Lower lobe of right lung (tissue), 2 donors: Measurements from ENCODE around the gene ZNF678. TPM values are rescaled to one million over a fixed set of nuclear protein-coding genes. Genes with fewer than 3 reads are reported as not detected.

Experiments
- ATAC-seq, 2 donors: fragments of 200-7000 bp; cut with Tn5 transposase; one replicate each; pipeline ENCODE4 v1.9.1; 2020 to 2022; ENCODE audit warnings: mild to moderate bottlenecking in 2 of 2, moderate library complexity in 2 of 2
- DNase-seq: peaks from one replicate; pipeline ENCODE4 v3.0.0-alpha.2; 2020
- H3K27ac ChIP-seq: fragments of 200-600 bp; one replicate; pipeline ENCODE4 v1.8.0; 2022
- H3K27me3 ChIP-seq: fragments of 200-600 bp; one replicate; pipeline ENCODE4 v1.8.0; 2022; ENCODE audit warnings: low read depth
- H3K36me3 ChIP-seq: fragments of 200-600 bp; one replicate; pipeline ENCODE4 v1.8.0; 2022; ENCODE audit warnings: mild to moderate bottlenecking
- H3K4me1 ChIP-seq: fragments of 200-600 bp; one replicate; pipeline ENCODE4 v1.8.0; 2022
- H3K4me3 ChIP-seq: fragments of 200-600 bp; one replicate; pipeline ENCODE4 v1.8.0; 2022; ENCODE audit warnings: mild to moderate bottlenecking
- H3K9me3 ChIP-seq: fragments of 200-600 bp; one replicate; pipeline ENCODE4 v1.8.0; 2022
- CTCF ChIP-seq: fragments of 200-600 bp; IDR thresholded peaks from one replicate; pipeline ENCODE4 v1.8.0; 2022; ENCODE audit warnings: antibody characterized with exemption, mild to moderate bottlenecking
- intact Hi-C: fragments of 100-400 bp; cut with DNase I; formaldehyde crosslinking; loops from one replicate; pipeline ENCODE4 v1.11.0; 2022
- total RNA-seq: library from RNA; stranded (reverse); fragmentation: NEBNext Ultra II Directional; extraction: Animal tissue kit (Norgen Biotek cat#: 25700); gene quantifications from one replicate; pipeline ENCODE4 v1.2.1, GENCODE V29; 2021
- donor health status: DM: no; HTN: yes; CAD: no; lungs with severe emphysema.

ZNF678 gene
- total RNA-seq, 1 donor from 2014 or later = 9.0 TPM

- intact Hi-C loops = no loop called here
- DNase-seq (no peak), ATAC-seq (no peak)
- Histone ChIP-seq H3K27me3 (no peaks in the 10 kb centered on the region), H3K9me3 (peaks cover 5% of the 10 kb centered on the region), H3K27ac (no peak overlapping the region), H3K4me1 (peaks cover 13% of the 10 kb centered on the region), H3K36me3 (no peaks in the 10 kb centered on the region), H3K4me3 (no peak overlapping the region)
- TF ChIP-seq CTCF = no peak
Observed at GRCh38 chr1:227540170-227541098, 22.9 kb upstream of the ZNF678 start.

GRCh38 chr1:227541129-227541528 is 22.2 kb upstream of the ZNF678 start:
- no peak for ATAC-seq
- DNase-seq = no peak
- intact Hi-C loops = no loop called here
- H3K36me3 ChIP-seq = no peaks in the 10 kb centered on the region
- H3K27ac ChIP-seq = no peak overlapping the region
- no peaks in the 10 kb centered on the region for H3K27me3 ChIP-seq
- TF ChIP-seq CTCF = no peak
- no peaks in the 10 kb centered on the region for H3K9me3 ChIP-seq
- no peak overlapping the region for H3K4me3 ChIP-seq
- peaks cover 13% of the 10 kb centered on the region for H3K4me1 ChIP-seq

- Histone ChIP-seq H3K4me1 (peaks cover 13% of the 10 kb centered on the region), H3K27me3 (no peaks in the 10 kb centered on the region), H3K27ac (peak overlapping the region; percentile 77), H3K4me3 (peak overlapping the region; percentile 70), H3K9me3 (no peaks in the 10 kb centered on the region), H3K36me3 (no peaks in the 10 kb centered on the region)
- DNase-seq (no peak), ATAC-seq (peak in 1 of 2 donors; percentile 20)
- intact Hi-C loops = no loop called here
- no peak for TF ChIP-seq CTCF
Observed at GRCh38 chr1:227541796-227542152, 21.6 kb upstream of the ZNF678 start.

DNA sequence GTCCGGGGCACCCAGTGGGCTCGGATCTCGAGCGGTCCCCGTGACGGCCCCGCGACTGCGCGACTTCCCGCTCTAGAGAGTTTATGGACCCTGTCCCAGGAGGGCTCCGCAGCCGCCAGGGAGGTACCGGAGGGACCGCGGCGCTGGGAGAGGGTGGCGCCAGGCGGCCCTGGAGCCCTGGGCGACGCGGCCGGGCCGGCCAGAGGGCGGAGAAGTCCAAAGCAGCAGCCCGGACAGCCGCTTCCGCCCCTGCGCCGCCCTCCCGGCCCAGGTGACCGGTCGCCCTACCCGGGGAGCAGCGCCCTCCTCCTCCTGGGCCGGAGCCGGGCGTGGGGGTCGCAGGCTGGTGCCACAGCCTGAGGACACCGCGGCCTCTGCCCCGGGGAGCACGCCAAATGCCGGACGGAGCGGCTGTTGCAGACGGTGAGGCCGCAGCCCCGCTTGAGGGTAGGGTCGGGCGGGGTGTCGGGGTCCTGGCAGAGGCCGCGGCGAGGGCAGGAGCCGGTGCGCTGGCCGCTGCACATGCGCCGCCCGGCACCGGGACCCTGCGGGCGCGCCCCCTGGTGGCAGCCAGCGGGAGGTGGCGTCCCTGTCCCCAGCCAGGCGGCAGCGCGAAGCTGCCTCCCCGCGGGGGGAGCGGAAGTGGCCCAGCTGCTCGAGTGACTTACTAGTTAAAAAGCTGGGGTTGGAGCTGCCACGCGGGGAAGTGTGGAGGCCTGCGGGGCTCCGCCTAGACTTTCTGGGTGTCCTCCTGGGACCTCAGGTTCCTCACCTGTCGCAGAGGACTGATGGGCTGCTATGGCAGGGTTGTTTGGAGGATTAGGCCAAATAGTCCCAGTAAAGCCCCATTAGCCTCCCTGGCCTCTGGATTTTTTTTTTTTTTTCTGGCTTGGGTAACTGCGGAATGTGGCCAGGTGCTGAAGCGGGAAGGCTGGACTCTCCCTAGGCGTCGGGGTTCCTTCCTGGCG is 20.9 kb upstream of the ZNF678 start:
- H3K36me3 ChIP-seq = no peaks in the 10 kb centered on the region
- intact Hi-C loops = no loop called here
- peak overlapping the region; percentile 70 for H3K4me3 ChIP-seq
- no peaks in the 10 kb centered on the region for H3K9me3 ChIP-seq
- peak; percentile 99 for TF ChIP-seq CTCF
- peaks cover 13% of the 10 kb centered on the region for H3K4me1 ChIP-seq
- ATAC-seq = peak; percentile 97 to 98
- DNase-seq = peak; percentile 93
- H3K27ac ChIP-seq = peak overlapping the region; percentile 77
- no peaks in the 10 kb centered on the region for H3K27me3 ChIP-seq

DNA sequence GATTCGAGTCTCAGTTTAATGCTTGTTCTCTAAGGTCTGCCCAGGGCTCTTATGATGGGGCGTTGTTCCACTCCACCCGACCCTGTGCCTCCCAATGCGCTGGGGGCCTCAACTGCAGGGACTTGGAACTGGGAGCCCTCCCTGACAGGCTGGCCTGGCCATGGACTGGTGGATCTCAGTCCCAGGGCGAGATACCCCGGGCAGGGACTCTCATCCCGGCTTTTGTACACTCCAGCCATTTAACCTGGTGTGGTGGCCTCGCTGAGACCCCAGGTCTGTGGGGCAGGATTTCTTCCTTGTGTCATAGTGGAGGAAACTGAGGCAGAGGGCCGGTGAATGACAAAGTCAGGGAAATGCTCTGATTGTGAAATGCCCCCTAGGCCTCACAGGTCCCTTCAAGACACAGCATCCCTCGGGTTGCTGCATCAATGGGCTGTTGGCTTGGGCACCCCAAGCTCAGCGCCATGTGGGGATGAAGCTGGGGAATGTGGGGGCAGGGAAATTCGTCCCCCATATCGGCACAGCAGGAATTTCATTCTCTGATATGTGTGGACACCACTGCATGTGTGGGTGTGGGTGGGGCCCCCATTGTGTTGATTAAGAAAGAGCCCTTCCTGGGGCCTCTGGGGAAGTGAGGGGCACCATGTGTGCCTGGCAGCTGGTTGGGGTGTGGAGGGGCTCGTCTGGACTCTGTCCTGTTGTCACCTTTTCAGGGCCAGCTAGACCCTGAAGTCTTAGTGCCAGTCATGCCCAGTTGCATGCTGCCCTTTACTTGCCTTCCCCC is 19.9 kb upstream of the ZNF678 start:
- no peak for TF ChIP-seq CTCF
- no peak for ATAC-seq
- H3K36me3 ChIP-seq = no peaks in the 10 kb centered on the region
- intact Hi-C loops = no loop called here
- no peaks in the 10 kb centered on the region for H3K9me3 ChIP-seq
- H3K4me1 ChIP-seq = peaks cover 13% of the 10 kb centered on the region
- no peaks in the 10 kb centered on the region for H3K27me3 ChIP-seq
- H3K4me3 ChIP-seq = no peak overlapping the region
- H3K27ac ChIP-seq = peak overlapping the region; percentile 77
- no peak for DNase-seq
